GM21423 (cell line): ENCODE data around the gene SFXN5.
A peak's percentile ranks its signal among the peaks of the same experiment; 100 is the strongest.

Experiments
- ATAC-seq: cut with Tn5 transposase; IDR thresholded peaks from one replicate; pipeline ENCODE4 v1.9.1; 2021; ENCODE audit warnings: mild to moderate bottlenecking, moderate library complexity; ENCODE audit not compliant: unreplicated experiment

The SFXN5 gene

DNA sequence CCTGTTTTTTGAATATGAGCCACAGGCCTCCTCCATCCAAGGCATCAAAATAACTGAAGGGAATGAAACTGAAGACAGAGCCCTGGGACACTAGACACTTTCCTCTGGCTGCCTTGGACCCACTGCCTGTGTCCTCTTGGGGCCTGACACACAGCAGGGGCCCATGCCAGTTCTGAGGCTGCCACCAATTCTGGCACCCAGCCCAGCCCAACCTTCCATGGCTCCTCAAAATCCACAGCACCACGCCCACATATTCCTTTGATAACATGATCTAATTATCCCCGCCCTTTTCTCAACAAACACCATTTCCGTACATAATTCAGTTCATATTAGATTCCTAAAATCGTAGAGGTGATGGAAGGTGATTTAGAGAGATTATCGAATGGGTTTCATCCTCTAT is 90.0 kb downstream of the SFXN5 start:
- ATAC-seq: no peak

DNA sequence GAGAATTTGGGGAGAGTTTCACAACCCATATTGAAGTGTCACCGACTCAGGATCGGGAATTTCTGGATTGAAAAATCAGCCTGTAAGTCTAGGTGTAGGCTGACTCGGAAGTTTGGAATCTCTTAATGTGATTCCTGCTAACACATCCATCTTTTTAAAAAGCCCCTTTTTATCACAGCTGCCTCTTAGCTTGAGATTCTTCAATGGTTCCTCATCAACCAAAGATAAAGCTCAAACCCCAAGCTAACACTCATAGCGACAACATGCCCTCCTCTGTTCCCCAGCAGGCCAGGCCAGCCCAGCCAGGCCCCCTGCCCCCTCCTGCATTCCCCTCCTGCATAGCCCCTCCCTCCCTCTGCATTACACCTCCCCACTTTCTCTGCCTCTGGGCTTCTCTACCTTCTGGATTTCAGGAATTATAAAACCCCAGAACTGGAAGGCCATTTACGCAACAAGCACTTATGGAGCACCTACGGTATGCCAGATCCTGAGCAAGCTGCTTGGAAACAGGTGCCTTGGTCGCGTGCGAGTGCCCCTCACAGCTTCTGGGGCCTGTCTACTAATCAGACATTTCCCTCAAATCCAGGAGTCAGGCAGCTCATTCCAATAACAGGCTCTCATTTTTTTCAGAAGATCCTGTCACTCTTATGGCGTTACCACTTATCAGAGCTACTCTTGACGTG is 90.8 kb downstream of the SFXN5 start:
- ATAC-seq: no peak

DNA sequence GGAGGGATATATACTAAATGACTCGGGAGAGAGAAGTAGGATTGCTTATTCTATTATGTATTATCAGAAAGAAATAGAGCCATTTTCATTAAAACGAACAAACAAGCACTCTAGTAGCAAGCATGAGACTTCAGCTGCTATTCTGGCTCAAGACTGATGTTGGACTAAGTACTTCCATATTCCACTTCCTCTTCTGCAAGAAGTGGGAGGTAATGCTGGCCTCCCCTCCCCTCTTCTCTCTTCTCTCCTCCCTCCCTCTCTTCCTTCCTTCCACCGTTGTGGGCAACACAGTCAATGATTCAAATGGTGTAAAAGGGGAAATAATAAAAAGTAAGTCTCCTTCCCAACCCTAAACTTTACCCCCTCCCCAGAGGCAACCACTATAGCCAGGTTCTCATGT is 91.6 kb downstream of the SFXN5 start:
- peak; percentile 53 for ATAC-seq

DNA sequence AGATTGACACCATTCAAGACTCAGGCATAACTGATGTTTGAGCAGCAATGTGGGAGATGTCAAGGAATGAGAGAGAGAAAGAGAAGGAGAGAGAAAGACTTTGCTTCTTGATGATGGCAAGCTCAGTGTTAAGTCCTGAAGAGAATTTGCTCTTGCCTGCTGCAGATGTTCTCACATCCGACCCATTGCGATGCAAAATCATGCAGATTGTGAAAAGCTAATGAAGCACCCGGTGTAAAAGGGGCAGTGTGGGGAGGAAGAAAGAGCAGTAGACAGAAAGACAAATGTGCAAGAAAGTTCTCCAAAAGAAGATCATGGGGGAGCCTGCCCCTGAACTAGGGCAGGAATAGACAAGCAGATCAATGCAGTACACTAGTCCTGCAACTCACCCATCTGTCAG is 96.5 kb downstream of the SFXN5 start:
- no peak for ATAC-seq

DNA sequence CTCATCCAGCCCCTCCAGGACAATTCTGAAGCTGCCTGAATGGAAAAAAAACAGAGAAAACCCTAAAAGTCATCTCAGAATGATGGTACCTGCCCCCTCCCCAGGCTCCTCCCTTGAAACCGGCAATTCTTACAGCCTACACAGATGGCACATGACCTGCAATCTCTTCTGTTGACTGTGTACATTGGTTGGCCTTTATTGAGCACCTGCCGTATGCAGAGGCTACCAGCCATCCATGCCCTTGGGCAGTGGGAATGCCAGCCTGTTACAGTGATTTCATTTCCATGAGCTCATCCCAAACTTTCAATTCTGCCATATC is 97.1 kb downstream of the SFXN5 start:
- no peak for ATAC-seq

DNA sequence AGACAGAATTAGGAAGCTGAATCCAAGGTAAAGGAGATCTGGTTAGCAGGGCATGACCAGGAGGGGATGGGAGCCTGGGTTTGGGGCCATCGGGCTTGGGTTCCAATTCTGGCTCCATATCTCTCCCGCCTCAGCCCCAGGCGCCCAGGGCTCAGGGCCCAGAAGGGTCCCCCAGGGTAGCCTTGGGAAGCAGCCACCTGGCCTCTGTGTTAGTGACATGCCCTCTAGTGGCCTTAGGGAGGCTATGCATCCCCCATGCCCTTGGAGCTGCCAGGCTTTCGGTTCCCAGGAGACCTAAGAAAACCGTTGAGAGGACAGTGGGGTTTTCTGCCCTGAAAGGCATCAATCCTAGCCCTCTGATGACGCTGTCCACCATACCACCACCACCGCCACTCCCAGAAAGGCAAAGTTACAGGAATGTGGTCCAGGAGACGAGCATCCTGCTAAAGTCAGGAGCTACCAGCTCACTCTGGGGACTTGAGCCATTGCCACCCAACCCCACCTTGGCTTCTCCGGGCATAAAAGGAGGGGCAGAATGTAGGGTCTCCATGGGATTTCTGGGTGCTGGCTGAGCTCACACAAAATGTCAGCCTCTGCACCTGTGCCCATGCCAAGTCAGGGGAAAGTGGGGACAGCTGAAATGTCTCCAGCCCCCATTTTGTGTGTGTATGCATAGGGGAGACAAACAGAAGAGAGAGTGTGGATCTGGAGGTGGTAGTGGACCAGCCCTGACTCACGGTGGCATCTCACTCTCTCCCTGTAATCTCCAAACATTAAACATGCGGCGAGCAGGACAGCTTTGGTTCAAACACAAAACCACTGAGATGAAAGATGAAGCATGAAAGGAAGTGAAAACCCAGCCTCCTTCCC is 97.7 kb downstream of the SFXN5 start:
- ATAC-seq: peak; percentile 81

DNA sequence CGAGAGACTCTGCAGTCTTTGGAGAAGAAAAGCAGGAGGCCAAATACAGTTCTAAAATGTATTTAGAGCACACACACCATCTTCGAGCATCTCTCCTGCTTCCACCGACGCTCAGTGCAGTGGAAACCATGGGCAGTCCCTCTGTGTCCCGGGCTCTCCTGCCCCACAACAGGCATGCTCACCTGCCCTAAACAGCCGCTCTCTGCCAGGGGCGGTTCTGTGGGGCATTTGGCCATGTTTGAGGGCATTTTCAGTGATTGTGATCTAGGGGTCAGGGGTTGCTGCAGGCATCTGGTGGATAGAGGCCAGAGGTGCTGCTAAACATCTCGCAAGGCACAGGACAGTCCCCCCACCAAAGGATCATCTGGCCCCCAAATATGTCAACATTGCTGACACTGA is 98.4 kb downstream of the SFXN5 start:
- ATAC-seq: no peak

DNA sequence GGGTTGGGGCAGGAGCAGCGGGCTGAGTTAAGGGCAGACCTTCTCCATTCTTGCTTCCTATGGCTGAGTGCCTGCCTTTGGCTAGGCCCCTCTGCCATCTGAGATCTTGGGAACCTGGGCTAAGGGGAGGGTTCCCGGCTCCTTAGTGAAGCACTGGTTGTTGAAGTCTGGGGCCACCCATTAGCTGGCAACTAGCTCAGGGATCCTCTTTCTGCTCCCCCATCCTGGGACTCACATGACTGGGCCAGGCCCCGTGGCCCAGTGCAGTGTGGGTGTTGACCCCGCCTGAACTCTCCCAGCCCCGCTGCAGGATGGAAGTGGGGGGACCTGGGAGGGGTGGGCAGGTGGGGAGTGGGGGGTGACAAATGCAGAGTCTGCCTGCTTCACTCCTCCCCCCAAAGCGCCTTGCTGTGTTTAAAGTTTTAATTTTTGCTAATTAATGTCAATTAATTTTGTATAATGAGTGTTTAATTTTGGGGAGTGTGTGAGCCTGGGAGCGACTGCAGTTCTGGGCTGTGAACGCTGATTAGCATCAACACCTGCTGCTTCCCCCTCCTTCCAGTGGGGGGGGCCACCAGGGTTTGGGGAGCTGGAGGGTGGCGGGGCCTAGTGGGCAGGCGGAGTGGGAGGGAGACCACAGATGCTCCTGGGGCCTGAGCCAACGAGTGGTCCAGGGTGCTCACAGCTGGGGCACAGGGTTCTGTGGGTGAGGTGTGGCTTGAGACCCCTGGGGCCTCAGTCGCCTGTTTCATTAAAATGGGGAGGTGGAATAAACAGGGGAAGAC is 99.0 kb downstream of the SFXN5 start:
- no peak for ATAC-seq

DNA sequence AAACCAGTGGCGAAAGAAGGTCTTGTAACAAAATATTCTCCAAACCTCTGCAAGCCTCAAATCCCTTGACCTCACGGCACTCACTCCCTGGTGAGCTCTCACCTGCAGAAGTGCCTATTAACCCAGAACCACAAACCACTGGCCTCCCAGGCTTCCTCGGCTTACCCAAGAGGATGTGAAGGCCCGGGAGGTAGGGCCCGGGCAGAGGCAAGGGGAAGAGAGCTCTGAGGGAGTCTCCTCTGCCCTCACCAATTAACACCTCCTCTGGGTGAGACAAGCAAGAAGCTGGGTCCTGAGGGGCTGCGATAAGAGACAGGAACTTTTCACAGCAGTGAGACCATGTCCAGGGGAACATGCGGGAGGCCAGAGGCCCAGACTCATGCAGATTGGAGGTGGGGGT is 100.5 kb downstream of the SFXN5 start:
- no peak for ATAC-seq

DNA sequence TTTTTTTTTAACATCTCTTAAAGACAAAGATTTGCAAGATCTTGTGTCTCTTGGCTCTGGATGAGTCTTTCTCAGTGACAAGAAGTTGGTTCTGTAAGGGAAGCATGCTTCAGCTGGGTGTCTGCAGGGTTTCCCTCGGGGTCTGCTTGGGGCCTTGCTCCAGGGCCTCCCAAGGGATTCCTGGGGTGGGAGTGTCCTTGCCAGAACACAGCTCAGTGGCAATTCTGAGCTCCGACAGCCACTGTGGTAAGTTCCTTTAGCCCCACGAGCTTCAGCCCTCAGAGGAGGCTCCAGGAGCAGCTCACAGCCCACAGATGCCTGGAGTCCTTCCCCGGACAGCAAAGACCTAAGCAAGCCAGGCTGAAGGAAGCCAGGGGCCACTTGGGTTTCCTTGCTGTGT is 101.8 kb downstream of the SFXN5 start:
- ATAC-seq: no peak

DNA sequence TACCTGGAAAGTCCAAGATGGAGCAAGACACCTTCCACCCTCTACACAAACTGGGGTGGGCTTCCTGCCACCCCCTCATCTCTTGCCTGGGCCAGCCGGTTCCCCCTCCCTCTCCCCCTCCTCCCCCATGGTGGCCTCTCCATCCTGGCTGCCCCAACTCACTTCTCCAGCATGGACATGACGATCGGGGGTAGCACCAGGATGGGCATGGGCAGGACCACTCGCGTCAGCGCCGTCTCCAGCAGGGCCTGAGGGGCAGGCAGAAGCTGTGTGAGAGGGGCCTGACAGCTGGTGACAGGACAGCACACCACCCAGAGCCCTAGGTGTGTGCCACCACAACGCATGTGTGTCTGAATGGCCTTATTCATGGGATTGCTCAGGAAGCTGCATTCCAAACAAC is 103.2 kb downstream of the SFXN5 start:
- no peak for ATAC-seq

DNA sequence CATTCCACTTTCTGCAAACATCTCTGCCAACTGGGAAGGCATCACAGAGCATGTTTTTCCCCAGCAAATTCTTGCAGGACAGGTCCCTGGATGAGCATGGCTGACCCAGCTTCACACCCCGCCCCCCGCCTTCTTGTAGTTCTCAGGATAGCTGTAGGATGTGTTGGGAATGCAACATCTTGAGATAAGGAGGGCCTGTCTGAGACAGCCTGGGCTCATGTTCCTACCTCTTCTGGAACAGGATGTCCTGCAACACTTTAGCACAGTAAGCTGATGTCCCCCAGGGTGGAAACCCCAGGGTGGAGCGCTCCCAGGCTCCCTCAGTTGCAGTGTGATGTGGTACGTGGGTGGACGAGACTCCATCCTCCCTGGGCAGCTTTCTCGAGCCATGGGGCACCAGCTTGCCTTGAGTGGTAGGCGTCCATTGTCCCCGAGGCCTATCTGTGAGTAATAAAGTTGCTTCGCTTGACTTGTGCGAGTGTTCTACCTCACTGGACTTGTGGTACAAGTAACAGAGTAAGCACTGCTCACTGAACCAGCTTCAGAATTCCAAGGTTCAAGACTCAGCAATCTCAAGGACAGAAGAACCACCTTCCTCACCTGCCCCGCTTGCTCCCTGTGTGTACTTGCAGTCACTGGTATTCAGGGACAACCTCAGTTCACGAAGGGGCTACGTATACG is 105.6 kb downstream of the SFXN5 start:
- ATAC-seq: no peak

DNA sequence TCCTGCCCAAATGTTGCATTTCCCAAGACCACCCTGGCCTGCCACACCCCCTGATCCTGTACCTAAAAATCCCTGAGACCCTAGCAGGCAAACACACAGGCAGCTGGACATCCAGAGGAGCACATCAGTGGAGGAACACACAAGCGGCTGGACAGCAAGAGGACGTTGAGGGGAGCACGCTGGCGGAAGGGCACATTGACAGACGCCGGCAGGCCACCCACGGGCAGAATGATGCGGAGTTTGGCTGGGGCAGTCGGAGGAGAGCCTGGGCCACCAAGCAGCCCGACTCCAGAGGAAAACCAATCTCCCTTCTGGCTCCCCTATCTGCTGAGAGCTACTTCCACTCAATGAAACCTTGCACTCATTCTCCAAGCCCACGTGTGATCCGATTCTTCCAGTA is 106.5 kb downstream of the SFXN5 start:
- no peak for ATAC-seq

DNA sequence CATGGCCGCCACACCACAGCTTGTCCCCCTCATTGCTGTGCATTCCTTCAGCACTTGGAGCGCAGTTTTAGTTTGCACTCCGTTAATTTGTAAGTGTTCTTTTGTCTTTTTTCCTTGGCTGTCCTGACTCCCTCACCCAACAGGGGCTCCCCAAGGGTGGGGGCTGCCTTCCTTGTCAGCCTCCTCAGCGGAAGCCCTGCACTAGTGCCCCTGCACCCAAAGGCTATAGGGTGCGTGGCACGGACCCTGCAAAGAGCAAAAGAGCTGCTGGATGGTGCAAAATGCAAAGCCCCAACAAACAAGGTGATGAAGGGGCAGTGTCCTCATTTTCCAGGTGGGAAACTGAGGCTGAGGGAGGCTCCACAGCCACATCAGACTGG is 107.4 kb downstream of the SFXN5 start:
- ATAC-seq: no peak

DNA sequence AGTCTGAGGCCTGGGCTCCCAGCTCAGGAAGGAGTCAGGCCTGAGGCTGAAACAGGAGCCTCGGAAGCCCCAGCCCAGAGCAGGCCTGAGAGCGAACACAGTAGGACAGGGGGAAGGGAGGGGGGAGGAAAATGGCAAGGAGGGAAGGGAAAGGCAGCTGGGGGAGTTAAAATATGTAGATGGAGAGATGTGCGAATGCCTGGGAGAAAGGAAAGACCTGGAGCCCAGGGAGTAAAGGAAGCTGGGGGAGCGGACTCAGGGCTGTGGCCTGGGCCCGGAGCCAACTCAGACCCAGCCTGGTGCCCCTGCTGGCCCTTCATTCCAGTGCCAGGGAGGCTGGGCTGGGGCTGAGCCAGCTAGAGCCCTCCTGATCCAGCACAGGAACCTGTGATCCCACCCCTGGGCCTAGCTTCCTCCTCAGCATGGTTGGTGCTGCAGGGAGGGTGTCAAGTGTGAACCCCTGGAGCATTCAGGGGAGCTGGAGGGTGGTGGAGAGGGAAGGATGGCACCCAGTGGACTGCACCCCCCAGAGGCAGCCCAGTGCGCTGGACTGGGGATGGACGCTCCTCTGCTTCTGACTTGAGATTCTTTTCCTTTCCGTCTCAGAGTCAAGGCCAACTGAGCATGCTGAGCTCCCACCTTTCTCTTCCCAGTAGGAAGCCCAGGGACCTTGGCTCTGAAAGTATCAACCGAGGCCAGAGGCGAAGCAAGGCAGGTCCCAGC is 107.9 kb downstream of the SFXN5 start:
- no peak for ATAC-seq

DNA sequence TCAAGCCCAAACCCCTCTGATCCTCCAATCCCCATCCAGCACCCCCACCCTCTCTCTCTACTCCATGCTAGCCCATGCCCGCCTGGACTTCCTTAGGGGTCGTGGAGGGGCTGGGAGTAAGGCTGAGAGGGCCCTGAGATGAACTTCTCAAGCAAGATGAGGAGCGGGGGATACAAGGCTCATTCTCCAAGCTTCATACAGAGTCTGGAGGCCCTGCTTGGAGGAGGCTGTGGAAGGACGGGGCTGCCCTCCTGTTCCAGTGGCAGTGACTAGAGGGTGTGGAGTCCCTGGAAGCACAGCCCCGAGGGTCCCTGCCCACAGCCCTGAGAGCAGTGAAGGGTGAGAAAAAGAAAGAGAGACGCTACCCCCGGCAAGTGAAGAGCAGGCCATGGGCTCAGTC is 108.6 kb downstream of the SFXN5 start:
- ATAC-seq: no peak

DNA sequence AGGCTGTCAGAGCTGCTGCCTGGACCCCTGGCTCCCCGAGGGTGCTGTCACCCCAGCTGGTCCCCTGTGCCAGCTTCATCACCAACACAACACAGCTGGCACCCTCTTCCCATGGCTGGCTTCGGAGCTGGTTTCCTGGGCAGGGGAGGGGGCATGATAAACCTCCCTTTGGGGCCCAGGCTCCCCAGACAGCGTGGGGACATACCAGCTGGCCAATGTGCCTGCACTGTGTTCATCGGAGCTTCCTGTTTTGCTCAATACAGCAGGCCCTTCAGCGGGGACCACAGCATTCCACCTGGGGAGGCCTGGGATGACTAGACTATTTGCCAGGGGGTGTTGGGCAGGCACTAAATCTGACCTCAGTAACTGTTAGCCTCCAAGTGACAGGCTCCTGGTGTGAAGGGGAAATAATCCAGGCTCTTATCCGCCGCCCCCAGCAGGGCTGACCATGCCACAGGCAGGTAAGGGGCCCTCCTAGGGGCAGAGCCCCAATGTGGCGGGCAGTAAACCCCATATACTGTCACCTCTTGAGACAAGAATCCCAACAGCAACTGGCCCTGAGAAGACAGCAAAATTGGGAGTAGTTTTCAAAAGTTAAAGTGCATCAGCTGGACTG is 109.6 kb downstream of the SFXN5 start:
- ATAC-seq: no peak

DNA sequence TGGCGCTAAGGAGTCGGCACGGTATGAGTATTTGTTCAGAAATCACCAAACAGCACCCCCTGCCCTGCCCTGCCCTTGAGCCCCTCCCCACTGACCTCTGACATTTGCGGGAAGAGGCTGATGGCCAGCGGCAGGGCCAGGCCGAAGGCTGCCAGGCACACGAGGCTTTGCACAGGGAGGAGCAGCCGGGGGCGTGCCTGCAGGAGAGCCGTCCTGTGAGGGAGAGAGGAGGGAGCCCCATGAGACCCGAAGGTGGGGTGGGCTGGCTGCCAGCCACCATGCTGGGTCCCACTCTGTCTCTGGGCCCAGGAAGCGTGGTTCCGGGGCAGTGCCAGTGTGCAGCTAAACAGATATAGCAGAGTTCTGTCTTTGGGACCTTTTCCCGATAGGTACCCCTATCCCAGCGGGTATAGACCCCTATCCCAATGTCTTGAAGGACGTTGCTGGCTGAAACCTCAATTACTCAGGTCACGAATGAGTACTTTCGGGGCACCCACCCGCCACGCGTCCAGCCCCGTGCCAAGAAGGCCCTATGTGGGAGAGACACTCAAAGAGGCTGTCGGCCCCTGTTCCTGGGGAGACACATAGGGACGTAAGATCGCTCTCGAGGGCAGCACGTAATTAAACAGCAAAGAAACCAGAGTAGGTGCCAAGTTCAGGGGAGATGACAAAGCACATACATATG is 110.3 kb downstream of the SFXN5 start:
- no peak for ATAC-seq
